NB4 (cell line): ENCODE measurements around the gene PASD1.

Experiments
- DNase-seq: peaks from one replicate; pipeline ENCODE4 v3.0.0; 2010; ENCODE audit warnings: low read depth
- H3K4me3 ChIP-seq: one replicate; pipeline ENCODE4 v1.5.1; 2011; ENCODE audit warnings: mild to moderate bottlenecking, low read depth, low read length, moderate library complexity
- CTCF ChIP-seq: IDR thresholded peaks from one replicate; pipeline ENCODE4 v1.5.1; 2012; ENCODE audit warnings: low read depth, low read length
- MAX ChIP-seq: IDR thresholded peaks from 2 replicates; pipeline ENCODE4 v1.6.1; 2011; ENCODE audit warnings: low read depth, low read length
- MYC ChIP-seq: IDR thresholded peaks from 2 replicates; pipeline ENCODE4 v1.6.1; 2011; ENCODE audit warnings: low read depth, low read length
- POLR2A ChIP-seq: IDR thresholded peaks from 2 replicates; pipeline ENCODE4 v1.6.1; 2011; ENCODE audit warnings: mild to moderate bottlenecking; ENCODE audit not compliant: insufficient read length; ENCODE audit errors: extremely low read depth

The PASD1 gene

GRCh38 chrX:151702741-151703340, 139.4 kb downstream of the PASD1 start:
- no peak for DNase-seq
- H3K4me3 ChIP-seq, result no peak overlapping the region
- TF ChIP-seq CTCF (no peak), POLR2A (no peak), MYC (no peak), MAX (no peak)

- DNase-seq, result no peak
- TF ChIP-seq CTCF, result no peak
- no peak for TF ChIP-seq POLR2A
- no peak for TF ChIP-seq MAX
- TF ChIP-seq MYC, result no peak
- H3K4me3 ChIP-seq, result no peak overlapping the region
These were observed 140.0 kb downstream of the PASD1 start for GRCh38 chrX:151703487-151703886.

GRCh38 chrX:151704041-151704663, 140.7 kb downstream of the PASD1 start:
- TF ChIP-seq CTCF (no peak), POLR2A (no peak), MAX (no peak), MYC (no peak)
- no peak overlapping the region for H3K4me3 ChIP-seq
- no peak for DNase-seq

- no peak overlapping the region for H3K4me3 ChIP-seq
These were observed 145.3 kb downstream of the PASD1 start for GRCh38 chrX:151708821-151709220.

GRCh38 chrX:151710457-151710856, 147.0 kb downstream of the PASD1 start:
- no peak for TF ChIP-seq POLR2A
- no peak for TF ChIP-seq CTCF
- TF ChIP-seq MAX, result no peak
- no peak for TF ChIP-seq MYC
- no peak overlapping the region for H3K4me3 ChIP-seq

More at GRCh38 chrX:151708821-151709220, 145.3 kb downstream of the PASD1 start:
- TF ChIP-seq POLR2A, result no peak
- TF ChIP-seq MAX, result no peak
- no peak for TF ChIP-seq MYC
- no peak for TF ChIP-seq CTCF
- DNase-seq, result no peak

GRCh38 chrX:151711154-151711553, 147.7 kb downstream of the PASD1 start:
- TF ChIP-seq MYC (no peak), MAX (no peak), CTCF (no peak)
- no peak overlapping the region for H3K4me3 ChIP-seq
- DNase-seq, result no peak

More at GRCh38 chrX:151710457-151710856, 147.0 kb downstream of the PASD1 start:
- DNase-seq, result no peak
